HepG2 (cell line): Measurements from ENCODE around the gene ESRP2. TPM values are rescaled to one million over a fixed set of nuclear protein-coding genes. Genes with fewer than 3 reads are reported as not detected.

Experiments
- ISX ChIP-seq: sonication (generic); formaldehyde crosslinking; conservative IDR thresholded peaks from 2 replicates; pipeline ENCODE4 v1.5.0; 2020; ENCODE audit warnings: missing genetic modification reagents
- KAT2B ChIP-seq: fragments of 150-350 bp; IDR thresholded peaks from 2 replicates; pipeline ENCODE4 v1.6.1; 2014; ENCODE audit warnings: low read depth, low read length, borderline replicate concordance
- KMT2A ChIP-seq: sonication (generic); formaldehyde crosslinking; IDR thresholded peaks from 2 replicates; pipeline ENCODE4 v1.4.0; 2020; ENCODE audit warnings: missing genetic modification reagents
- MED13 ChIP-seq: sonication (generic); formaldehyde crosslinking; IDR thresholded peaks from 2 replicates; pipeline ENCODE4 v1.5.0; 2020; ENCODE audit warnings: missing genetic modification reagents
- NBN ChIP-seq: fragments of 450-650 bp; conservative IDR thresholded peaks from 2 replicates; pipeline ENCODE4 v1.6.1; 2017
- NRL ChIP-seq: sonication (generic); formaldehyde crosslinking; IDR thresholded peaks from 2 replicates; pipeline ENCODE4 v1.5.0; 2020; ENCODE audit warnings: missing genetic modification reagents, mild to moderate bottlenecking, moderate library complexity, borderline replicate concordance
- PAWR ChIP-seq: sonication (generic); formaldehyde crosslinking; IDR thresholded peaks from 2 replicates; pipeline ENCODE4 v1.4.0; 2020; ENCODE audit warnings: missing genetic modification reagents, mild to moderate bottlenecking, borderline replicate concordance
- PPARG ChIP-seq: conservative IDR thresholded peaks from 2 replicates; pipeline ENCODE4 v1.6.1; 2016; ENCODE audit warnings: missing biosample characterization, missing genetic modification reagents
- ZMYM2 ChIP-seq: sonication (generic); formaldehyde crosslinking; IDR thresholded peaks from 2 replicates; pipeline ENCODE4 v1.8.0; 2022; ENCODE audit warnings: mild to moderate bottlenecking, missing genetic modification reagents
- ZNF382 ChIP-seq: sonication (generic); formaldehyde crosslinking; IDR thresholded peaks from 2 replicates; pipeline ENCODE4 v1.5.0; 2020; ENCODE audit warnings: missing genetic modification reagents, mild to moderate bottlenecking, borderline replicate concordance
- ZNF549 ChIP-seq: sonication (generic); formaldehyde crosslinking; IDR thresholded peaks from 2 replicates; pipeline ENCODE4 v1.5.0; 2020; ENCODE audit warnings: missing genetic modification reagents
- ZNF552 ChIP-seq: sonication (generic); formaldehyde crosslinking; IDR thresholded peaks from 2 replicates; pipeline ENCODE4 v1.9.0; 2022; ENCODE audit warnings: missing genetic modification reagents, mild to moderate bottlenecking, borderline replicate concordance
- ZNF644 ChIP-seq: IDR thresholded peaks from 2 replicates; pipeline ENCODE4 v1.6.1; 2016; ENCODE audit warnings: low read depth
- ZSCAN21 ChIP-seq: sonication (generic); formaldehyde crosslinking; IDR thresholded peaks from 2 replicates; pipeline ENCODE4 v1.8.0; 2022; ENCODE audit warnings: mild to moderate bottlenecking, missing genetic modification reagents, moderate library complexity, borderline replicate concordance
- polyA plus RNA-seq, 8 experiments: library from polyadenylated mRNA; depleted of rRNA in 3 of 8; stranded (reverse) in 7 of 8; unstranded in 1 of 8; fragments of >200 nt; fragmentation: Illumina TruSeq in 4 of 8; extraction: Trizol in 4 of 8; gene quantifications; 2 replicates each; pipeline versions ENCODE4 v1.2.1 to v1.2.3, GENCODE V29; 2011 to 2016; ENCODE audit warnings: low read depth in 4 of 8, missing spikeins in 1 of 8, mixed read lengths in 1 of 8; ENCODE audit not compliant: insufficient read depth in 1 of 8
- total RNA-seq, 5 experiments: library from RNA; depleted of rRNA; stranded (reverse); fragments of >200 nt; fragmentation: Illumina TruSeq; extraction: Trizol; gene quantifications; 2 replicates each; pipeline ENCODE4 v1.2.3, GENCODE V29; 2016; ENCODE audit warnings: low read depth in 1 of 5
- TF ChIP-seq, protein P1 (sequence below): sonication (generic); formaldehyde crosslinking; IDR thresholded peaks from 2 replicates; pipeline ENCODE4 v1.5.0; 2020; ENCODE audit warnings: missing genetic modification reagents
- TF ChIP-seq, protein P2 (sequence below): sonication (generic); formaldehyde crosslinking; IDR thresholded peaks from 2 replicates; pipeline ENCODE4 v1.5.0; 2020; ENCODE audit warnings: mild to moderate bottlenecking, low read depth, missing genetic modification reagents, borderline replicate concordance
- TF ChIP-seq, protein P3 (sequence below): sonication (generic); formaldehyde crosslinking; IDR thresholded peaks from 2 replicates; pipeline ENCODE4 v1.5.0; 2020; ENCODE audit warnings: missing genetic modification reagents
- TF ChIP-seq, protein P4 (sequence below): IDR thresholded peaks from 2 replicates; pipeline ENCODE4 v1.6.1; 2016; ENCODE audit warnings: control low read depth
- TF ChIP-seq, protein P5 (sequence below): sonication (generic); formaldehyde crosslinking; IDR thresholded peaks from 2 replicates; pipeline ENCODE4 v1.4.0; 2020; ENCODE audit warnings: missing genetic modification reagents
- TF ChIP-seq, protein P6 (sequence below): sonication (generic); formaldehyde crosslinking; IDR thresholded peaks from 2 replicates; pipeline ENCODE4 v1.5.0; 2020; ENCODE audit warnings: missing genetic modification reagents
- TF ChIP-seq, protein P7 (sequence below): sonication (generic); formaldehyde crosslinking; IDR thresholded peaks from 2 replicates; pipeline ENCODE4 v1.9.0; 2021; ENCODE audit warnings: missing genetic modification reagents, mild to moderate bottlenecking, borderline replicate concordance

Gene ESRP2
- total and polyA plus RNA-seq, 2 of the 13 experiments (the other 11 are each of a cell fraction or from before 2014, with no cell fraction given) = 21.1 to 32.4 TPM

DNA sequence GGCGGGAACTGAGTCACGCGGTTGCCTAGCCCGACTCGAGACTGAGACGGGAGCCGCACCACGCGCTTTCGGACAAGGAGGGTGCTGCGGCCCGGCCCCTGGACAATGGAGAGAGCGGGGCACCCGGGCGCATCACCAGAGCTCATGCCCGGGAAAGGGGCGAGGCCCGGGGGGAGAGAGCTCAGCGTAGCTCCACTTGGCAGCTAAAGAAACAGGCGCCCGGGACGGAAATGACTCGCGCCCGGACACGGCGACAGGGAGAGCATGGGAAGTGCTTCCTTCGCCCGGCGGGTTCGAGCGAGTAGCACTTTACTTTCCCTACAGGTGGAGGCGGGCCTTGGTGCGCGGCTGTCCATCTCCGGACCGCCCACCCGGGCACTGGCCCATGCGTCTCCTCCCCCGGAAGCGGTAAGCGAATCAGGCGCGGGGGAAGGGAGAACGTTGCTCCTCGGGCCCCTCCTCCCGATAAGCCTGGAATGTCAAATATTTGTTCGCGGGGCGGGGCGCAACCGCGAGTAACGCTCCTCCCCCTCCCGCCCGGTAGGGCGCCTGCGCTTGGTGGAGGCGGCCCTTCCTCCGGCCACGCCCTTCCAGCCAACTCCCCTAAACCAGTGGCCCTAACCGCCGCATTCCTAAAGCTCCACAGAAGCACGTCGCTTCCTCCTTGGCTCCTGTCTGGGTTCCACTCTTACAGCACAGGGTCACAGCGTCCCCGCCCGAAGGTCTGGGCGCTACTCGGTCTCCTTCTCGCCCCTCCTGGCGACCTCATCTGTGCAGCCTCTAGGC is 1.5 kb upstream of the ESRP2 start (continued):
- TF ChIP-seq, protein P1, sequence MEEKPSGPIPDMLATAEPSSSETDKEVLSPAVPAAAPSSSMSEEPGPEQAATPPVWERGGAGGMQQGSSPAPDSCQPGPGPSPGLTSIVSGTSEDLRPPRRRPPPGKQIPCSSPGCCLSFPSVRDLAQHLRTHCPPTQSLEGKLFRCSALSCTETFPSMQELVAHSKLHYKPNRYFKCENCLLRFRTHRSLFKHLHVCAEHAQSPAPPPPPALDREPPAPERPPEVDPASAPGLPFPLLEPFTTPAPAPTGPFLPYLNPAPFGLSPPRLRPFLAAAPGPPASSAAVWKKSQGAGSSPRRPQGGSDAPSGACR = peak; percentile 96
- TF ChIP-seq ZNF552 (no peak; the same call in 1 of the 2 replicates), NBN (no peak), ZNF382 (no peak), KMT2A (CRISPR knock-in tag) (peak; percentile 76; the same call in 1 of the 2 replicates), ZNF644 (peak; percentile 5; the same call in 1 of the 2 replicates), MED13 (CRISPR knock-in tag) (peak; percentile 69; the same call in 1 of the 2 replicates), ISX (CRISPR knock-in tag) (no peak), ZSCAN21 (CRISPR knock-in tag) (peak; percentile 4; the same call in 1 of the 2 replicates), NRL (peak; percentile 63; the same call in 1 of the 2 replicates), ZMYM2 (CRISPR knock-in tag) (no peak; the same call in none of the 2 replicates), PAWR (CRISPR knock-in tag) (no peak), ZNF549 (no peak), PPARG (peak; percentile 62; the same call in 1 of the 2 replicates), KAT2B (no peak)
- TF ChIP-seq, protein P2, sequence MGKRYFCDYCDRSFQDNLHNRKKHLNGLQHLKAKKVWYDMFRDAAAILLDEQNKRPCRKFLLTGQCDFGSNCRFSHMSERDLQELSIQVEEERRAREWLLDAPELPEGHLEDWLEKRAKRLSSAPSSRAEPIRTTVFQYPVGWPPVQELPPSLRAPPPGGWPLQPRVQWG (CRISPR knock-in tag) = no peak
- TF ChIP-seq, protein P3, sequence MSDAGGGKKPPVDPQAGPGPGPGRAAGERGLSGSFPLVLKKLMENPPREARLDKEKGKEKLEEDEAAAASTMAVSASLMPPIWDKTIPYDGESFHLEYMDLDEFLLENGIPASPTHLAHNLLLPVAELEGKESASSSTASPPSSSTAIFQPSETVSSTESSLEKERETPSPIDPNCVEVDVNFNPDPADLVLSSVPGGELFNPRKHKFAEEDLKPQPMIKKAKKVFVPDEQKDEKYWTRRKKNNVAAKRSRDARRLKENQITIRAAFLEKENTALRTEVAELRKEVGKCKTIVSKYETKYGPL = peak; percentile 28; the same call in 1 of the 2 replicates
- TF ChIP-seq, protein P4, sequence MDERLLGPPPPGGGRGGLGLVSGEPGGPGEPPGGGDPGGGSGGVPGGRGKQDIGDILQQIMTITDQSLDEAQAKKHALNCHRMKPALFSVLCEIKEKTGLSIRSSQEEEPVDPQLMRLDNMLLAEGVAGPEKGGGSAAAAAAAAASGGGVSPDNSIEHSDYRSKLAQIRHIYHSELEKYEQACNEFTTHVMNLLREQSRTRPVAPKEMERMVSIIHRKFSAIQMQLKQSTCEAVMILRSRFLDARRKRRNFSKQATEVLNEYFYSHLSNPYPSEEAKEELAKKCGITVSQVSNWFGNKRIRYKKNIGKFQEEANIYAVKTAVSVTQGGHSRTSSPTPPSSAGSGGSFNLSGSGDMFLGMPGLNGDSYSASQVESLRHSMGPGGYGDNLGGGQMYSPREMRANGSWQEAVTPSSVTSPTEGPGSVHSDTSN (CRISPR knock-in tag) = peak; percentile 83
- TF ChIP-seq, protein P5, sequence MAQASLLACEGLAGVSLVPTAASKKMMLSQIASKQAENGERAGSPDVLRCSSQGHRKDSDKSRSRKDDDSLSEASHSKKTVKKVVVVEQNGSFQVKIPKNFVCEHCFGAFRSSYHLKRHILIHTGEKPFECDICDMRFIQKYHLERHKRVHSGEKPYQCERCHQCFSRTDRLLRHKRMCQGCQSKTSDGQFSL (CRISPR knock-in tag) = peak; percentile 30; the same call in 1 of the 2 replicates
- TF ChIP-seq, protein P6, sequence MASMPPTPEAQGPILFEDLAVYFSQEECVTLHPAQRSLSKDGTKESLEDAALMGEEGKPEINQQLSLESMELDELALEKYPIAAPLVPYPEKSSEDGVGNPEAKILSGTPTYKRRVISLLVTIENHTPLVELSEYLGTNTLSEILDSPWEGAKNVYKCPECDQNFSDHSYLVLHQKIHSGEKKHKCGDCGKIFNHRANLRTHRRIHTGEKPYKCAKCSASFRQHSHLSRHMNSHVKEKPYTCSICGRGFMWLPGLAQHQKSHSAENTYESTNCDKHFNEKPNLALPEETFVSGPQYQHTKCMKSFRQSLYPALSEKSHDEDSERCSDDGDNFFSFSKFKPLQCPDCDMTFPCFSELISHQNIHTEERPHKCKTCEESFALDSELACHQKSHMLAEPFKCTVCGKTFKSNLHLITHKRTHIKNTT = no peak
- TF ChIP-seq, protein P7, sequence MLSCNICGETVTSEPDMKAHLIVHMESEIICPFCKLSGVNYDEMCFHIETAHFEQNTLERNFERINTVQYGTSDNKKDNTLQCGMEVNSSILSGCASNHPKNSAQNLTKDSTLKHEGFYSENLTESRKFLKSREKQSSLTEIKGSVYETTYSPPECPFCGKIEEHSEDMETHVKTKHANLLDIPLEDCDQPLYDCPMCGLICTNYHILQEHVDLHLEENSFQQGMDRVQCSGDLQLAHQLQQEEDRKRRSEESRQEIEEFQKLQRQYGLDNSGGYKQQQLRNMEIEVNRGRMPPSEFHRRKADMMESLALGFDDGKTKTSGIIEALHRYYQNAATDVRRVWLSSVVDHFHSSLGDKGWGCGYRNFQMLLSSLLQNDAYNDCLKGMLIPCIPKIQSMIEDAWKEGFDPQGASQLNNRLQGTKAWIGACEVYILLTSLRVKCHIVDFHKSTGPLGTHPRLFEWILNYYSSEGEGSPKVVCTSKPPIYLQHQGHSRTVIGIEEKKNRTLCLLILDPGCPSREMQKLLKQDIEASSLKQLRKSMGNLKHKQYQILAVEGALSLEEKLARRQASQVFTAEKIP (CRISPR knock-in tag) = no peak
